GM12865 (cell line): ENCODE results near the gene TMEM161A.

ENCODE experiments used
- DNase-seq: peaks from one replicate; pipeline ENCODE4 v3.0.0; 2010; ENCODE audit warnings: low read depth
- H3K4me3 ChIP-seq: 2 replicates; pipeline ENCODE4 v1.5.1; 2011; ENCODE audit warnings: mild to moderate bottlenecking, low read depth, low read length, control low read depth
- CTCF ChIP-seq: IDR thresholded peaks from 2 replicates; pipeline ENCODE4 v1.5.1; 2011; ENCODE audit warnings: low read length, control low read depth, low read depth, inconsistent platforms; ENCODE audit not compliant: insufficient read depth; ENCODE audit errors: missing control alignments

The TMEM161A gene

GRCh38 chr19:19101540-19101939 is 36.7 kb downstream of the TMEM161A start:
- no peak for TF ChIP-seq CTCF
- DNase-seq, result no peak
- H3K4me3 ChIP-seq, result no peak overlapping the region

- H3K4me3 ChIP-seq, result no peak overlapping the region
- no peak for TF ChIP-seq CTCF
- DNase-seq, result no peak
Observed at GRCh38 chr19:19098703-19099632, 39.3 kb downstream of the TMEM161A start.

GRCh38 chr19:19098084-19098702 is 40.1 kb downstream of the TMEM161A start:
- no peak for TF ChIP-seq CTCF
- DNase-seq, result no peak
- no peak overlapping the region for H3K4me3 ChIP-seq

GRCh38 chr19:19096641-19097627 is 41.3 kb downstream of the TMEM161A start:
- no peak overlapping the region for H3K4me3 ChIP-seq
- DNase-seq, result no peak

GRCh38 chr19:19095691-19096090 is 42.6 kb downstream of the TMEM161A start:
- no peak overlapping the region for H3K4me3 ChIP-seq
- TF ChIP-seq CTCF, result no peak
- no peak for DNase-seq

More at GRCh38 chr19:19096641-19097627, 41.3 kb downstream of the TMEM161A start:
- no peak for TF ChIP-seq CTCF

- no peak for DNase-seq
- no peak for TF ChIP-seq CTCF
- no peak overlapping the region for H3K4me3 ChIP-seq
Observed at GRCh38 chr19:19094513-19094912, 43.8 kb downstream of the TMEM161A start.
